CD4-positive, CD25-positive, alpha-beta regulatory T cell (primary cell): ENCODE results near the gene RERE. TPM values are rescaled to one million over a fixed set of nuclear protein-coding genes. Genes with fewer than 3 reads are reported as not detected.
"Not testable (repeated sequence)": the region's sequence is repeated elsewhere in the genome, so short reads cannot be mapped to it uniquely, and the experiment has no call there.

Experiments
- ATAC-seq, 2 donors: fragments of 150-1000 bp; cut with Tn5 transposase; one replicate each; pipeline ENCODE4 v1.10.0; 2021; ENCODE audit warnings: low read depth in 2 of 2, moderate number of reproducible peaks in 2 of 2, moderate library complexity in 1 of 2
- DNase-seq, 3 donors: peaks; one replicate each; pipeline versions ENCODE4 v3.0.0 to v3.0.0-alpha.2; 2012 to 2022; ENCODE audit warnings: mixed read lengths in 1 of 3
- H3K27ac ChIP-seq: one replicate; pipeline ENCODE4 v1.7.0; 2013; ENCODE audit warnings: mild to moderate bottlenecking, low read length; ENCODE audit not compliant: insufficient read depth, poor library complexity, severe bottlenecking
- H3K27me3 ChIP-seq: one replicate; pipeline ENCODE4 v1.7.0; 2013; ENCODE audit warnings: low read length; ENCODE audit not compliant: control insufficient read depth, insufficient read depth
- H3K36me3 ChIP-seq: one replicate; pipeline ENCODE4 v1.7.0; 2013; ENCODE audit warnings: mild to moderate bottlenecking, low read length, moderate library complexity; ENCODE audit not compliant: control insufficient read depth, insufficient read depth
- H3K4me1 ChIP-seq: 2 replicates; pipeline ENCODE4 v1.7.0; 2013; ENCODE audit warnings: mild to moderate bottlenecking, low read length; ENCODE audit not compliant: insufficient read depth, control insufficient read depth, poor library complexity, severe bottlenecking
- H3K4me3 ChIP-seq: one replicate; pipeline ENCODE4 v1.7.0; 2013; ENCODE audit warnings: low read depth, mild to moderate bottlenecking, low read length, moderate library complexity
- H3K9me3 ChIP-seq, 2 experiments: 1 replicate in 1 of 2; 2 replicates in 1 of 2; pipeline ENCODE4 v1.7.0; 2013; ENCODE audit warnings: low read length in 2 of 2, mild to moderate bottlenecking in 1 of 2, moderate library complexity in 1 of 2; ENCODE audit not compliant: control insufficient read depth in 2 of 2
- H3K27ac Mint-ChIP-seq, 3 donors: one replicate each; pipeline ENCODE4 v1.8.0; 2020 to 2022; ENCODE audit warnings: mild to moderate bottlenecking in 3 of 3, mixed read lengths in 3 of 3, moderate library complexity in 2 of 3
- H3K27me3 Mint-ChIP-seq: one replicate; pipeline ENCODE4 v1.8.0; 2022; ENCODE audit warnings: mild to moderate bottlenecking, mixed read lengths
- H3K36me3 Mint-ChIP-seq: one replicate; pipeline ENCODE4 v1.8.0; 2020; ENCODE audit warnings: mixed read lengths
- H3K4me1 Mint-ChIP-seq, 4 donors: one replicate each; pipeline ENCODE4 v1.8.0; 2020 to 2022; ENCODE audit warnings: mixed read lengths in 4 of 4, mild to moderate bottlenecking in 1 of 4
- H3K4me3 Mint-ChIP-seq, 4 donors: one replicate each; pipeline ENCODE4 v1.8.0; 2020 to 2022; ENCODE audit warnings: mild to moderate bottlenecking in 4 of 4, mixed read lengths in 4 of 4, moderate library complexity in 3 of 4
- H3K9me3 Mint-ChIP-seq, 7 donors: one replicate each; pipeline ENCODE4 v1.8.0; 2020 to 2022; ENCODE audit warnings: mixed read lengths in 7 of 7, mild to moderate bottlenecking in 3 of 7, moderate library complexity in 2 of 7
- polyA plus RNA-seq, 4 donors: library from polyadenylated mRNA; unstranded; fragments of 300-500 nt; fragmentation: Illumina TruSeq; gene quantifications; one replicate each; pipeline ENCODE4 v1.2.3, GENCODE V29; 2021
- total RNA-seq: library from RNA; stranded (reverse); gene quantifications from one replicate; pipeline ENCODE4 v1.2.3, GENCODE V29; 2022

Gene RERE
- total and polyA plus RNA-seq, 5 donors from 2014 or later = 3.1 to 127 (median 5.7) TPM

GRCh38 chr1:8791819-8792218, 25.6 kb downstream of the RERE start:
- Mint-ChIP-seq H3K4me3 (no peak overlapping the region), H3K4me1 (peaks cover 0 to 8% (median 3%) of the 10 kb centered on the region in 4 donors), H3K9me3 (no peaks in the 10 kb centered on the region), H3K27me3 (no peaks in the 10 kb centered on the region), H3K36me3 (peaks cover 10% of the 10 kb centered on the region), H3K27ac (no peak overlapping the region)
- H3K27me3 ChIP-seq = no peaks in the 10 kb centered on the region
- DNase-seq (no peak), ATAC-seq (no peak)
- no peak overlapping the region for H3K27ac ChIP-seq
- no peak overlapping the region for H3K4me3 ChIP-seq
- no peaks in the 10 kb centered on the region for H3K9me3 ChIP-seq
- H3K36me3 ChIP-seq = no peaks in the 10 kb centered on the region
- H3K4me1 ChIP-seq = no peaks in the 10 kb centered on the region

- no peak for DNase-seq
- Histone ChIP-seq H3K9me3 (no peaks in the 10 kb centered on the region), H3K27me3 (no peaks in the 10 kb centered on the region), H3K27ac (no peak overlapping the region), H3K4me3 (no peak overlapping the region), H3K4me1 (no peaks in the 10 kb centered on the region), H3K36me3 (no peaks in the 10 kb centered on the region)
- no peak overlapping the region for H3K4me3 Mint-ChIP-seq
- H3K27ac Mint-ChIP-seq = no peak overlapping the region
- peaks cover 9% of the 10 kb centered on the region for H3K36me3 Mint-ChIP-seq
- ATAC-seq = no peak
- H3K9me3 Mint-ChIP-seq = no peaks in the 10 kb centered on the region
- peaks cover 0 to 10% (median 2%) of the 10 kb centered on the region in 4 donors for H3K4me1 Mint-ChIP-seq
- no peaks in the 10 kb centered on the region for H3K27me3 Mint-ChIP-seq
Measured at GRCh38 chr1:8790987-8791386, 26.5 kb downstream of the RERE start.

GRCh38 chr1:8790478-8790877, 27.0 kb downstream of the RERE start:
- peaks cover 0 to 10% (median 2%) of the 10 kb centered on the region in 4 donors for H3K4me1 Mint-ChIP-seq
- DNase-seq (no peak), ATAC-seq (no peak)
- H3K36me3 Mint-ChIP-seq = peaks cover 9% of the 10 kb centered on the region
- Histone ChIP-seq H3K9me3 (no peaks in the 10 kb centered on the region), H3K27ac (no peak overlapping the region), H3K36me3 (no peaks in the 10 kb centered on the region), H3K27me3 (no peaks in the 10 kb centered on the region), H3K4me1 (no peaks in the 10 kb centered on the region), H3K4me3 (no peak overlapping the region)
- H3K27me3 Mint-ChIP-seq = no peaks in the 10 kb centered on the region
- no peak overlapping the region for H3K27ac Mint-ChIP-seq
- no peak overlapping the region for H3K4me3 Mint-ChIP-seq
- H3K9me3 Mint-ChIP-seq = no peaks in the 10 kb centered on the region

- Mint-ChIP-seq H3K9me3 (no peaks in the 10 kb centered on the region), H3K36me3 (peaks cover 13% of the 10 kb centered on the region), H3K27ac (no peak overlapping the region), H3K4me3 (no peak overlapping the region), H3K4me1 (peaks cover 0 to 10% (median 2%) of the 10 kb centered on the region in 4 donors), H3K27me3 (no peaks in the 10 kb centered on the region)
- H3K36me3 ChIP-seq = no peaks in the 10 kb centered on the region
- H3K27me3 ChIP-seq = no peaks in the 10 kb centered on the region
- no peak overlapping the region for H3K27ac ChIP-seq
- ATAC-seq = no peak
- no peaks in the 10 kb centered on the region for H3K9me3 ChIP-seq
- H3K4me1 ChIP-seq = no peaks in the 10 kb centered on the region
- no peak for DNase-seq
- H3K4me3 ChIP-seq = no peak overlapping the region
Measured at GRCh38 chr1:8789314-8790214, 27.9 kb downstream of the RERE start.

DNA sequence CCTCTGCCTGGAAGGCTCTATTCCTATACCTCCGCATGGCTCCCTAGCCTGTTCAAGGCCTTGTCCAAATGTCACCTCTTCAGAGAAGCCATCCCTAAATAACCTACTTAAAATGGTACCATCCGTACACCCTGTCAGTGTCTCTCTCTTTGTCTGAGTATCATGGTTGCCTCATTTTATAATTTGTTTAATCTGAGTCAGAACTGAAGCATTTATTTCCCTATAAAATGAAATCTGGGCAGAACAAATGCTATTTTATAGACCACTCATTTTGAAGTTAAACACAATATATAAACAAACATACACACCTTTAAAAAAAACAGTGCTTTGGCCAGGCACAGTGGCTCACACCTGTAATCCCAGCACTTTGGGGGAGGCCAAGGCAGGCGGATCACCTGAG, 30.2 kb downstream of the RERE start:
- no peak for ATAC-seq
- H3K27ac Mint-ChIP-seq = peak overlapping the region in 1 of 3 donors; percentile 17

GRCh38 chr1:8786204-8786603, 31.2 kb downstream of the RERE start:
- H3K9me3 Mint-ChIP-seq, H3K36me3 ChIP-seq, H3K27me3 ChIP-seq, H3K9me3 ChIP-seq, H3K4me1 ChIP-seq, DNase-seq, H3K36me3 Mint-ChIP-seq, H3K4me3 Mint-ChIP-seq, H3K27me3 Mint-ChIP-seq, H3K27ac ChIP-seq, H3K27ac Mint-ChIP-seq, ATAC-seq, H3K4me3 ChIP-seq: not testable (repeated sequence)
- peaks cover 4 to 18% (median 7%) of the 10 kb centered on the region in 4 donors for H3K4me1 Mint-ChIP-seq

More for the DNA sequence above, 30.2 kb downstream of the RERE start:
- no peaks in the 10 kb centered on the region for H3K4me1 ChIP-seq
- no peaks in the 10 kb centered on the region for H3K9me3 ChIP-seq
- DNase-seq = no peak
- no peaks in the 10 kb centered on the region for H3K36me3 ChIP-seq
- no peaks in the 10 kb centered on the region for H3K27me3 ChIP-seq
- Mint-ChIP-seq H3K27me3 (no peaks in the 10 kb centered on the region), H3K4me1 (peaks cover under 1 to 14% (median 4%) of the 10 kb centered on the region in 4 donors), H3K4me3 (no peak overlapping the region), H3K36me3 (peaks cover 8% of the 10 kb centered on the region), H3K9me3 (no peaks in the 10 kb centered on the region)
- H3K27ac ChIP-seq = no peak overlapping the region
- H3K4me3 ChIP-seq = no peak overlapping the region

GRCh38 chr1:8782955-8783354, 34.5 kb downstream of the RERE start:
- peaks cover 8% of the 10 kb centered on the region for H3K36me3 Mint-ChIP-seq
- H3K27me3 ChIP-seq = no peaks in the 10 kb centered on the region
- H3K4me1 Mint-ChIP-seq = peaks cover 5 to 23% (median 14%) of the 10 kb centered on the region in 4 donors
- no peak for ATAC-seq
- H3K4me3 ChIP-seq = no peak overlapping the region
- no peaks in the 10 kb centered on the region for H3K9me3 Mint-ChIP-seq
- no peak overlapping the region for H3K27ac Mint-ChIP-seq
- no peaks in the 10 kb centered on the region for H3K36me3 ChIP-seq
- H3K27me3 Mint-ChIP-seq = no peaks in the 10 kb centered on the region
- DNase-seq = no peak
- no peak overlapping the region for H3K27ac ChIP-seq
- no peaks in the 10 kb centered on the region for H3K4me1 ChIP-seq
- no peak overlapping the region for H3K4me3 Mint-ChIP-seq
- no peaks in the 10 kb centered on the region for H3K9me3 ChIP-seq
